ENCODE measurements around the gene NDUFS2.

Gene NDUFS2

DNA sequence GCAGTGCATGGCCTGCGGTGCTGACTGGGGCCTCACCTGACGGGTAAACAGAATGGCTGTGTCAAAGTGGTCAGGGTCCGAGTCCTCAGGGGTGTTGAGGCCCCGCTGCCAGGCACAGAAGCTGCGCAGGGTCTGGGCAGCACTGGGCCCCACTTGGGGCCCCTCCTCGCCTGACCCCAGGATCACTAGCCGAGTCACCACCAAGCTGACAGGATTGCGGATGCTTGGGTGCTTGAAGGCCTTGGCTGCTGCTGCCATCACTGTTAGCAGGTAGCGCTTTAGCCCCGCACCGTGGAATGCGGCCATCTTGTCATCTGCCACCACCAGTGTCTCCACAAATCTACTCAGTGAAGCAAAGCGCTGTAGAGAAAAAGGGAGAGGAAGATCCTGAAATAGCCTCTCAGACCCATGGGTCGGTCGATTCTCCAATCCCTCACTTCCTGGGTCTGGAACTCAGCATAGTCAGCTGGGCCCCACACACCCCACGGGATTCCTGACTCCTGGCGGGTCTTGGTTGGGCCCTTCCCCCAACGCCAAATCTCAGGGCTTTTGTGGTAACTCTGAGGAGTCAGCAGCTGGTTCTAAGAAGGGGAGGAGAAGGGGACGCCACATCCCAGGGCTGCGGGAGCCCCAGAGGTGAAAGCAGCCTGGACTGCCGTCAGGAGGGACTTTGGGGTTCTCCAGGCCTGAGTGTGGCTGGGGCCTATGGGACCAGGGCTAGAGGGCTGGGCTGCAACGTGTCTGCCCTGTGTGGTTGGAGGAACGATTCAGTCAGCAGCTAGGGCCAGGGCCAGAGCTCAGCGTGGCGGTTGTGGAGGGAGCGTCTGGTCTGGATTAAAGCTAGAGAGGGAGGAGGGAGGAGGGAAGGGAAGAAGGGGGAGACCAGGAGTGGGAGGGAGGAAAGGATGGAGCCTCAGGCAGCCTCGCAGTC, 5.4 kb upstream of the NDUFS2 start:
- DNase-seq, result no peak

DNA sequence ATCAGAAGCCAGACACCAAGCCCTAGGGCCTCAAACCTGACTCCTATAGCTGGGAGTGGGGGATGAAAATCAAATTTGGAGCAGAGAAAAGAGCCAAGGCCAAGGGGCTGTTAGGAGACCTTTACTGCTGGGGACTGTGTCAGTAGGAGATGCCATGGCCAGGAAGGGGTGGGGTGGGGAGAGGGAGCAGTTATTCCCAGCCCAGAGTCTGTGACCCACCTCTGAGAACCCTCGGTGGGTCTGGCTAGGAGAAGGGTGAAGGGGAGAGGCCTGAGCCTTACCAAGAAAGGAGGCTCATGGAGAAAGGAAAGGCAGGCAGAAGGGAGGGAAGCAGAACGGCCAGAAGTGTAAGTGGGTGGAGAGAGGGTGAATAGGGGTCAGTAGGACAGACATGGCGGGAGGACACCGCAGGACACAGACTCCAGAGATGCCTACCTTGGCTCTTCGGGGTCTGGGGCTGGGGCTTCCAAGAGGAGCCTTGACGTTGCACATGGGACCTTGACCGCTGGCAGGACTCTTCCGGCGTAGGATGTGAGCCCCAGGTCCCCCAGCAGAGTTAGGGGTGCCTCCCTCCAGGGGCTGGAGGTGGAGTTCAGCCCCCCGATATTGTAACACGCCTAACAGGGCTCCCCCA, 4.5 kb upstream of the NDUFS2 start:
- no peak for DNase-seq

DNA sequence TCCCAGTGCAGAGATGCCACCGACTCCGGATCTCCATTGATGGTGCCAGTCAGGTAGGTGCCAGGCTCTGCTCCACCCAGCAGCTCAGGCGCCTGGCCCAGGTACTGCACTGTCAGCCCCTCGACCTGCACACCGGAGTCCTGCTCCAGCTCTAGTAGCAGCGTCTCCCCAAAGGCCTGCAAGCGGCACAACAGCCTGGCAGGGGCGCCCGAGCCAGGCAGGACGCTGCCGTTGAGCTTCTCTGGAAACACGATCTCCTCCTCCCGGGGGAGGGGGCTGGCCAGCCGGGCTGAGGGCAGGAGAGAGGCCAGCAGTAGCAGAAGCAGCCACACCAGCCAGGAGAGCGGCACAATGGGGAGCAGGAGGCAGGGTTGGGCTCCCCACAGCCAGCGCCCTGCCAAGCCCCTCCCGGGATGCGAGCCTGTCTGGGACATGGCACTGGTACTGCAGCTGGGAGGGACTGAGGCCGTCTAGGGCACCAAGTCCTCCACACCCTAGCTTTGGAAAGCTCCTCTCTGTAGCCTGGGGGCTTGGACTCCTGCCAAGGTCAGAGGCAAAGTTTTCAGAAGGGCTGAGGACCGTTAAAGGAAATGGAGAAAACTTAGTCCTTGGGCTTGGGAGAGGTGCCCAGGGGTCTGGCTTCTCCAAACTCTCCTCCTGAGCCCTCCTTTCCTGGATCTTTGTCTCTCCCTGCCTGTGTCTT, 3.8 kb upstream of the NDUFS2 start:
- no peak for DNase-seq

DNA sequence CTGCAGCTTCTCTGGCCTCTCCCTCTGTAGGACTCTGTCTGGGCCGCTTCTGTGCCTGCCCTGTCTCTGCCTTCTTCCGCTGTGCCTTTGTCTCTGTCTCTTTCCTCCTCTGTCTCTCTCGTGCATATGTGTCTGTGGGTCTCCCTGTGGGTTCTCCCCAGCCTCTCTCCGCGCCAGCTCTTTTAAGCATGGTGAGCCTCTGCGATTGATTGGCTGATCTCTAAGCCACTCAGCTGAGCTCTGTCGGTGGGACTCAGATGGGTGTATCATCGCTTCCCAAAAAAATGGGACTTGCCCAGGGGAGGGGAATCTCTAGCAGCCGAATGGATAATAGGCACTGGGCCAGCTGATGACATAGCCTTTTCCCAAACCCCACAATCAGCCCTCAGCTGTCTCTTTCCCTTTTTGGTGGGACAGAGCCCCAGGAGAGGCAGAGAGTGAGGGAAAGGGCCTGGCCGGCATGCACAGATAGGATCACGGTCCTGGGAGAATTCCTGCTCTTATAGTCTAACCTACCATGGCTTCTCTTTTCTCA, 3.2 kb upstream of the NDUFS2 start, which contains the start of gene ADAMTS4:
TSS of gene ADAMTS4 (minus strand) at position 158 of the 535 bp plus-strand sequence. CDS start 427 bp downstream, outside the sequence.
- DNase-seq, result no peak

GRCh38 chr1:161199506-161200139, 2.5 kb upstream of the NDUFS2 start:
- no peak for DNase-seq

DNA sequence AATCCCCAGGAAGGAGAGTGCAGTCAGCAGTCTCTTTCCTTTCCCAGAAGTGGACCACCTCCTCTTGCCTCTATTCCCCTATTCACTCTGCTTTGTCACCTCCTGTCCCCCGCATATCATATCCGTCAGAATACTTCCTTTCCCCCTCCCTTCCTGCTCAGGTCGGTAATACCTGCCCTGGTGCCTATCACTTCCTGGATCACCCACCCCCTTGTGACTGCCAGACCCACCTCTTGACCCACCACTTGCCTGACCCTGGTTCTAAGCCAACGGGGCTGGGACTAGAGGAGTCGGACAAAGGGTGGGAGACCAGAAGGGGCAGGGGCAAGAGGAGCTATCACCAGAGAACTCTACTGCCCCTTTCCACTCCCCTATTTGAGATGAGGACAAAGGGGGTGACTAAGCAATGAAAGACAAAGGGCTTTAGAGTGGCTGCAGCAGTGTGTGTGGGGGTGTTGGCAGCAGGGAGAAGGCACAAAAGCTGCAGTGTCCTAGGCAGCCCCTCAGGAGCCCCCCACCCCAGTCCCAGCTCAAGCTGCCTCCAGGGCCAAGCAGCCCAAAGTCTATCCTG, 1.7 kb upstream of the NDUFS2 start:
- DNase-seq, result no peak

- no peak for DNase-seq
These were observed 953 bp upstream of the NDUFS2 start for GRCh38 chr1:161200992-161201835.

DNA sequence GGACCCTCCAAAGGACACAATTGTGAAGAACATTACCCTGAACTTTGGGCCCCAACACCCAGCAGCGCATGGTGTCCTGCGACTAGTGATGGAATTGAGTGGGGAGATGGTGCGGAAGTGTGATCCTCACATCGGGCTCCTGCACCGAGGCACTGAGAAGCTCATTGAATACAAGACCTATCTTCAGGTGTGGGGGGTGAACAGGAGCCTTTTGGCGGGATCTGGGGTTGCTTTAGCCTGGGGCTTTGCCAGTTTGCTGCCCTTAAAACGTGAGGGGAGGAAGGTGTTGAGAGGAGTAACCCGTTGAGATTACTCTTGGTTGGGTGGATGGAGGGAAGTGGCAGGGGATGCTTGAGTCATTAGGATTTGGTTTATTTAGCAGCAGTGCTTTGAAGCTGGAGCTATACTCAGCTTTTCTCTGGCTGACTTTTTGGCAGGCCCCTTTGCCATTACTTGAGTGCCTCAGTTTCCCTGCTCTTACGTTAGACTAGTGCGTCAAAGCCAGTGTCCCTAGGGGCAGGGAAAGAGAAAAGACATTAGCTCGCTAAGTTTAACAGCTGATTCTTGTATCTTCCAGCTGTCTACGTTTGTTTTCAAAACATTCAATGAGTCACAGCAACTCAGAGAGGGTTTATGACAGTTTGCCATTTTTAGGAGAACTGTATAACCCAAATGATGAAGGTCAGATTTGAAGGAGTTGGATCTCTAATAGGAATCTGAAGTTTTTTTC, 4.4 kb downstream of the NDUFS2 start:
- DNase-seq, result no peak

- no peak for DNase-seq
These were observed 5.0 kb downstream of the NDUFS2 start for GRCh38 chr1:161207173-161207572.

GRCh38 chr1:161209790-161210409, 7.7 kb downstream of the NDUFS2 start:
- peak; percentile 43 to 63 (median 56) for DNase-seq

GRCh38 chr1:161214369-161214768, 12.2 kb downstream of the NDUFS2 start:
- DNase-seq, result no peak

DNA sequence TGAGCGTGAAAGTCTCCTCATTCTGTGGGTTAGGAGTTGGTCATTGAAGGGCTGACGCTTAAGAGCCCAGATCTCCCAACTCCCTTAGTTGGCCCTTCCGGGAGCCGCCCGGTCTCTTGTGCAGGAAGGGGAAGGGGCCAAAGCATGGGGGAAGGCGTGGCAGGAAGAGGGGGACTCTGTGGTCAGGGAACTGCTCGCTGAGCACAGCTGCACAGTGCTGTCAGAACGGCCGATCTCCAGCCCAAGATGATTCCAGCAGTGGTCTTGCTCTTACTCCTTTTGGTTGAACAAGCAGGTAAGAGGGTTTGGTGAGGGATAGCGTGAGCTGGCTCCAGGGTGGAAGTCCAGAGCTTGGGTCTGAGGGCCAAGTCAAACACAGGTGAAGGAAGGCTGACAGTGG, 12.9 kb downstream of the NDUFS2 start, which contains the start of gene FCER1G:
TSS of gene FCER1G (plus strand) at position 220 of the 400 bp plus-strand sequence. CDS start at position 247, 27 bp downstream.
- DNase-seq, result no peak

DNA sequence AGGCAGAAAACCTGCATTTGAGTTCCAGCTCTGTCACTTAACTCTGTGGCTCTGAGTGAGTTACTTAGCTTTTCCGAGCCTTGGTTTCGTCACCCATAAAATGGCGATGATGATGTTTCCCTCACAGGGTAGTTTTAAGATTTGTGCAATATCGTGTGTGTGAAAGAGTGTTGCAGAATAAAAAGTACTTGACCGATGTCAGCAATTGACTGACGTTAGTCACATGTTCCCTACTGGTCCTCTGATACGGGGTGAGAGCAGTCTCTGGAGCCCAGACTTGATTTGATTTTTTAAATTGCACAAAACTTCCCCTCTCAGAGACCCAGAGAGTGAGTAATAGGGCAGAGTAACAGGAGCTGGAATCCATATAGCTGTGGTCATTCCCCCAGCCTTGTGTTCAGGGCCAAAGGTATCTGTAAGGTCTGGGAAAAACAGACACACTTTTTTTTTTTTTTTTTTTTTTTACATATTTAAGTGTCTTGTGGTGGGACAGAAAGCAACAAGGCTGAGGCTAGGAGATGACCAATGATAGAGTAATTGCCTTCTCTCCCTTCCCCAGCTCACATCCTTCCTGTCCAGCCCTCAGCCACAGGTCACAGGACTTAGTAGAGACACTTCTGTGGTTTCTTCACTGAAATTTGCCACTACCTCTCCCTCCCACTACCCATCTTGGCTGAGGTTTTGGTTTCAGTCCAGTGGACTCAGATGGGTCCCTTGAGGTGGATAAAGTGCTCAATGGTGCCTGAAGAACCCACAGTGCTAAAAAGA, 15.0 kb downstream of the NDUFS2 start:
- no peak for DNase-seq

GRCh38 chr1:161217831-161218230, 15.7 kb downstream of the NDUFS2 start:
- DNase-seq, result no peak

DNA sequence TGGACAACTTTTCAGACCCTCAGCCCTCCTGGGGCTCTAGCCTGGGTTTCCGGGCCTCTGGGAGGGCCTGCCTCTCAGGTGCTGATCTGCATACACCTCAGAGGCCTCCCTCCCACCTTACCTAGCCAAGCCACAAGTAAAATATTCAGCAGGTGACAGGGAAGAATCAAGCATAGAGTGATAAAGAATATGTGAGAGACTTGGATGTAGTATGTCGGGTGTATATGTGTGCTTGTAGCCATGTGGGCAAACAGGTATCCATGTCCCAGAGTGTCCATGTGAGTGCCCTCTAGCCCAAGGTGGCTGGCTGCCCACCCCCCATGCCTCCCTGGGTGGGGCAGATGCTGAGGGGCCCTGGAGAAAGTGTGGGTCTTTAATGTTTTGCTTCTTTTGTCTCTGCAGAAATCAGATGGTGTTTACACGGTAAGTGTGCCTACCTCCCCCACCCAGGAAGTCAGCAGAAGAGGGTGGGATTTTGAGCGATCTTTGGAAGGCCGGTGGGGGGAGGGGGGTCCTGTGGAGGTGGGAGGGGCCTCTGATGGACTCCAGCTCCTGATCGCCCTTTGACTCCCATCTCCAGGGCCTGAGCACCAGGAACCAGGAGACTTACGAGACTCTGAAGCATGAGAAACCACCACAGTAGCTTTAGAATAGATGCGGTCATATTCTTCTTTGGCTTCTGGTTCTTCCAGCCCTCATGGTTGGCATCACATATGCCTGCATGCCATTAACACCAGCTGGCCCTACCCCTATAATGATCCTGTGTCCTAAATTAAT, 16.3 kb downstream of the NDUFS2 start:
- peak in 3 of 4 experiments; percentile 20 to 69 (median 65) for DNase-seq

DNA sequence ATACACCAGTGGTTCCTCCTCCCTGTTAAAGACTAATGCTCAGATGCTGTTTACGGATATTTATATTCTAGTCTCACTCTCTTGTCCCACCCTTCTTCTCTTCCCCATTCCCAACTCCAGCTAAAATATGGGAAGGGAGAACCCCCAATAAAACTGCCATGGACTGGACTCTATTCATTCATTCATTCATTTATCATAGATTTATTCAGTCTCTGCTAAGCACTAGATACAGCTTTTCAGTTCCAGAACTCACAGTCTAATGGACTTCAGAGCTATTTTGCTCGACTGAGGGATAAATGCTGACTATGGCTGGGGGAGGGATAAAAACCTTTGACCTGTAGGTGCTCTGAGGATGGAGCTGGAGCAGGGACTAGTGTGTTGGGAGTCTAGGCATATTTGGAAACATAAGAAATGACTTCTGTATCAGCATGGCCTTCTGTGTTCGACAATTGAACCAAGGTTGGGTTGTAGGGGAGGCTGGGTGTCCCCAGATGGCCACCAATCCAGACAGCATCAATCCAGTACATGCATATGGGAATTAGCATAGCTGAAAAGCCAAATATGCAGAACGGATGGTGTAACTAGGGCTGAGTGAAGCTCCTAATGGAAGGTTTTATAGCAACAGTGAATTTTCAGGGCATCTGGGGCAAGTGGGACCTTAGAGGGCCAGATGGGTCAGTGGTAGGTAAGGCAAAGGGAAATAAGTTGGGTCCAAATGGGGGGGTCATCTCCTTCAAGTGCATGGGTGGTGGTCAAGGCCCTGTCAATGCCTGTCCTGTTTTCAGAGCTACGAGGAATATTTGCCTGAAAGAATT, 17.1 kb downstream of the NDUFS2 start:
- DNase-seq, result no peak

GRCh38 chr1:161220002-161220401, 17.8 kb downstream of the NDUFS2 start:
- DNase-seq, result no peak

Measured in activated CD4-positive, CD25-positive, alpha-beta regulatory T cell (primary cell).